HG03103 (cell line): Measurements from ENCODE around the gene HEYL.

ENCODE experiments used
- ATAC-seq: cut with Tn5 transposase; IDR thresholded peaks from one replicate; pipeline ENCODE4 v1.9.1; 2021; ENCODE audit warnings: low read depth; ENCODE audit not compliant: unreplicated experiment

The HEYL gene

DNA sequence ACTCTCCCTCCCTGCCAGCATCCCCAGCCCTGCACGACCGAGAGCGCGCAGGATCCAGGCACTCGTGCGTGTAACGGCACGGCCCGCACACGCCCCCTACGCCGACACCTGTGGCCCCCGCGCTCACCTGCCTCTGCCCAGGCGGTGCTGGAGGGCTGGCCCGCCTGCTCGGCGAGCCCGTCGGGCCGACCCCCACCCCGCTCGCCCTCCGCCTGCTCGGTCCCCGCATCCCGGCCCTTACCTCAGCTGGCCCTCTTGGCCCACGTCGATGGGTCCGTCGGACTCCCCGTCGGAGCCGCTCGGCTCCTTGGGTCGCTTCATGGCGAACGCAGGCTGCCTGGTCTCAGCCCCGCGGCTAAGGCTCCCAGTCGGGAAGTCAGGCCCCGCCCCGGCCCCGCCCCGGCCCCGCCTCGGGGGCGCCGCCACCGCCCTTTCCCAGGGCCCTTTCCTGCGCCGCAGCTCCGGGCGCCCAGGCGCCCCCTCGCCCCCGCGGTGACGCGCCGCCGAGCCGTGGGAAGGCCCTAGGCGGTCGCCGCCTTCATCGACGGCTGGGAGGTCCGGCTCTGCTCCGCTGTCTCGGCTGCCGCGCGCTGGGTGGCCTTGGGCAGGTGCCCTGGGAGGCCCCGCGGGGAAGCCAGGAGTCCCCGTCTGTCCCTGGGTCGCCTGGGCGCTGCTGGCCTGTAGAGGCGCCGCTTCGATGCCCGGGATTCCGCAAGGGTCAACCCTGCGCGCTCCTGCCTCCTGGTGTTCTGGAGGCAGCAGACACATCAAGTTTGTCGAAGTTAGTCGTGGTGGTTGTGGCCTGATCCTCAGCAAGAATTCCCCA is at the start of gene HEYL:
Gene HEYL (minus strand): TSS at position 339 of the 826 bp plus-strand sequence. CDS start 18 bp downstream, at position 321.
- ATAC-seq: no peak

DNA sequence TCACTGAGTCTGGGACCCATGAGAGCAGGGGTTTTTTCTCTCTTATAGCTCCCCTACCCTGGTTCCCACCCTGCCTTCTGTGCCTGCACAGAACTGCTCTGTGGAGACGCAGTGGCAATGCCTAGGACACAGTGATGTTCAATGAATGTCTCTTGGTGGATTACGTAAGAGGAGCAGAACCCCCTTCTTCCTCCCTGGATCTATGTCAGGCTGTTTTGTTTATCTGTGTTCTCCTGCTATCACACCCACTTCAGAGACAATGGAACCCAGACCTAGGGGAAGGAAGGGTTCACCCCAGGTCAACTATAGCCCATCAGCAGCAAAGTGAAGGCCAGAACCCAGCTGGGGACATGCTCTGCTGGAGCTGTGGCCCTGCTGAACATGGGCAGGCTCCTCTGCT is 49.8 kb upstream of the HEYL start:
- no peak for ATAC-seq

GRCh38 chr1:39688706-39689105 is 49.3 kb upstream of the HEYL start:
- ATAC-seq: no peak

GRCh38 chr1:39687243-39687642 is 47.8 kb upstream of the HEYL start:
- no peak for ATAC-seq

DNA sequence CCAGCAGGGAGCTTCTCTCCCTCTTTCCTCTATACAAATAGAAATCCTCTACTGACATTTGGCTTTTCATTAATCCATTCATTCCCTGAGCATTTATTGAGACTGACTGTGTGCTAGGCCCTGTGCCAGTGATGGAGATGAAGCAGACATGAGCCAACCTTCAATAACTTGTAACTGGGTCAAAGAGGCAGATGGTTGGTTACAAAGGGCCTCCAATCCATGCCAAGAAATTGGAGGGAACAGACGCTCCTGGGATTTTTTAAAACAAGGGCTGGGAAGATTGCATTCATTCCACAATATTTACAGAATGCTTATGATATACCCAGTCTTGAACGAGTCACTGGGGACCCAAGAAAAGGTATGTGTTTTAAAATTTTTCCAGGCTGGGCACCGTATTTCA is 45.6 kb upstream of the HEYL start:
- ATAC-seq: no peak

GRCh38 chr1:39684313-39684664 is 44.8 kb upstream of the HEYL start:
- no peak for ATAC-seq

DNA sequence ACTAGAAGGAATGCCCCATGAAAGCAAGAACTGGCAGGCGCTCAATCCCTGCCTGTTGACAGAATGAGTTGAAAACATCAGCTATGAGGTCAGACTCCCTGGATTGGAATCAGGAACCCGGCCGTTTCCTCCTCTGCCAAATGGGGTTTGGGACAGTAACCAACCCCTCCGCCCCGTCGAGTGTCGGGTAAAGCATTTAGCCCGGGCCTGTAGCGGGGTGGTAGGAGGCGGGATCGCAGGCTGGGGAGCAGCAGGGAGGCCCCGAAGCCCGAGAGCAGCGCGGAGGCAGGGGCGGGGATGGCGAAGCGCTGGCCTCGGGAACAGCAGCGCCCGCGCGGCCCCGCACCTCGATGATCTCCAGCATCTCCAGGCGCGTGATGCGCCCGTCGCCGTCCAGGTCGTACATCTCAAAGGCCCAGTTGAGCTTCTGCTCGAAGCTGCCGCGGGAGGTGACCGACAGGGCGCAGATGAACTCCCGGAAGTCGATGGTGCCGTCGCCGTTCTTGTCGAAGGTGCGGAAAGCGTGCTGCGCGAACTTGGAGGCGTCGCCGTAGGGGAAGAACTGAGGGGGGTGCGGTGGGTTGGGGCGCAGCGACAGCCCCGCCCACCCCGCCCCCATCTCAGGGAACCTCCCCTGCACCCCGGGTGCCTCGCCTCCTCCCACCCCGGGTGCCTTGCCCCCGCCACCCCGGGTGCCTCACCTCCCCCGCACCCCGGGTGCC is 44.3 kb upstream of the HEYL start:
- no peak for ATAC-seq

- no peak for ATAC-seq
Observed at GRCh38 chr1:39681999-39682398, 42.6 kb upstream of the HEYL start.

DNA sequence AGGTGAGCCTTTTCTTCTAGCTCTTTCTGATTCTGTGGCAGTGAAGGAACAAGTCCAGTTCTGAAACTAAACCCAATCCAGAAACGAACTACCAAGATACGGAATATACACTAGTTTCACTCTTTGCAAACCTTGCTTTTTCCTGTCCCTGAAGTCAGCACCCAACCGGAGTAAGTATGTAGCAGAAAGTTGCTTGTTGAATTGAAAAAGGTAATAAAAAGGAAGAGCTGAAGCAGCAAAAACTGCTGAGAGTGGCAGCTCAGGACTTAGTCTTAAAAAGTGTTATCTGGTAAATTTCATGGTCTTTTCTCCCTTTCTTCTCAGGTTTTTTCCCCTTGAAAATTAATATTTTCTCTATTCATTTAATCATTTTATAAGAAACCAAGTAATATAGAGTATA is 41.9 kb upstream of the HEYL start:
- ATAC-seq: no peak

DNA sequence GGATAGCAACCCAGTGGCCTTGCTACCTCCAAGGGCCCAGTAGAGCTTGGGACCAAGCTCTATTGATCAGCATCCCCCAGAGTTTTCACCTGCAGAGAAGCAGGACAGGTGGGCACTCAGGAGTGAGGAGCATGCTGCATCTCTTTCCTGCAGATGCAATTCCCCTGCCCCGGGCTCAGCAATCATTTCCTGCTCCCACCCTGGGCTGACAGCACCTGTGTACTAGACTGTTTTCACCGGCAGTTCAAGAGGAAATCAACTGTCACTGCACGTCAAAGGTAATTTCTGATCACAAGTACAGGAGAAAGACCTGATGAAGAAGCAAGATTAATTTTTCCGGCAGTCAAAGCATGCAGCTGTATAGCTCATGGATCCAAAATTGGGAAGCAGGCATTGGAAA is 41.3 kb upstream of the HEYL start:
- ATAC-seq: no peak

- no peak for ATAC-seq
Observed at GRCh38 chr1:39679821-39680220, 40.4 kb upstream of the HEYL start.

DNA sequence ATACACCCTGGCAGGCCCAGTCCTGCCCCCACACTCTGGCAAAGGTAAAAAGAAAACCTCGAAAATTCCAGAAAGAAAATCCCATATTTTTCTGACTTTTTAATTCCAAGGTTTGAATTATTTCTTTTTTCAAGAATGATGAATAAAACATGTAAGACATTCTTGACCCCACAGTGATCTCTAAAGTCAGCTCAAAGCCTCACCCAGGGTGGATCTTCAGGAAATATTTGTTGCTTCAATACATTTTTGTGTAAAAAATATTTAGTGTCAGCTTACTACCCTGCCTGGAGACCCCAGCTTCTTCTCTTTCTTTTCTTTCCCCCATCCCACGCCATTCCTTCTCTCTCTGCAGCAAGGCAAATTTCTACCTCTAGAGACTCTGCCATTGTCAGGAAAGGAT is 39.4 kb upstream of the HEYL start:
- no peak for ATAC-seq

GRCh38 chr1:39677645-39678044 is 38.2 kb upstream of the HEYL start:
- no peak for ATAC-seq

- ATAC-seq: no peak
Observed at GRCh38 chr1:39676948-39677548, 37.6 kb upstream of the HEYL start.

- ATAC-seq: no peak
Observed at GRCh38 chr1:39675220-39675619, 35.8 kb upstream of the HEYL start.

DNA sequence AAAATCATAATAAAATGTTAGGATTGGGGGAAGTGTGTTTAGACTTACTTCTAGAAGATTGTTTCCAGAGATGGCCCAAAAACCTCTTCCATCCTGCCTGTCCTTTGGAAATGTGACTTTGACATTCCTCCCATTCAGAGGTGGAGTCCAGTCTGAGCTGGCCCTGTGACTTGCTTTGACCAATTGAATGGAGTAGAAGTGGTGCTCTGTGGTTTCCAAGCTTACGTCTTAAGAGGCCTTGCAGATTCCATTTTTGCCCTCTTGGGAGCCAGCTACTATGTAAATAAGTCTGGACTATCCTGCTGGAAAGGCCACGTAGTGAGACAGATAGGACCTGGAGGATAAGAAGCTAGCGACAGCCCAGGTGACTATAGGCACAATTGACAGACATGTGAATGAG is 33.8 kb upstream of the HEYL start:
- ATAC-seq: no peak

GRCh38 chr1:39672551-39672947 is 33.1 kb upstream of the HEYL start:
- no peak for ATAC-seq

GRCh38 chr1:39671793-39672550 is 32.5 kb upstream of the HEYL start, which contains the start of gene NT5C1A:
TSS of gene NT5C1A (minus strand) at chr1:39672107. CDS start at chr1:39672038, 69 bp downstream.
- no peak for ATAC-seq

DNA sequence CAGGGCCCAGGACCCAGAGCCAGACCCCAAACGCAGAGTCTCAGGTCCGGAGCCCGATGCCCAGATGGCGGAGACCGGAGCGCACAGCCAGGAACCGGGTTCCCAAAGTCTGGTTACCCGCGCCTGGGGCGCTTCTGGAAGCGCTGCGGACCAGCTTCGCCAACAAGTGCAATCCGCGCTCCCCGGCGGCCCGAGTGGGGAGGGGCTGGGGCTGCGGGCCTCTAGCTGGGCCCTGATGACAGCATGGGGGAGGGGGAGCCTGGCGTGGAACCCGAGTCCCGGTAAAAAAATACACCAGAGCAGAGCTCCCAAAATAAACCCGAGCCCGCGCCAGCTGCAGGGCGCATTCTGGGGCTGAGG is 32.0 kb upstream of the HEYL start:
- ATAC-seq: no peak

DNA sequence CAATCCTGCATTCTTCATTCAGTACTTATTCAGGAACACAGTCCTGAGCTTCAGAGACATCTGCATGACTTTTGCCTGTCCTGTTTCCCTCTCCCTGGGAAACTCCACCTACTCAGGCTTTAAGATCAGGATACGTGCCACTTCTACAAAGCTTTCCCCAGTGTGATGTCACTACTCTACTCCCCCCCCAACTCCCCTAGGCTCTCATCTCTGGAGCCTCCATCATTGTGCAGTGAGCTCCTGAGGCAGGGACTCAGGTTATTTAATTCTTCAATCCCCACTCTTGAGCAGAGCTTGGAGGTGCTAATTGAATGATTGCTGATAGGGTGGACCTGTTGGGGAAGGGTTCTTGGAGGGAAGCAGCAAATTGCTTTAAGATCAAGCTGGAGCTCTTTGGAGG is 31.2 kb upstream of the HEYL start:
- no peak for ATAC-seq

GRCh38 chr1:39668894-39669293 is 29.5 kb upstream of the HEYL start:
- ATAC-seq: no peak
